HepG2 (cell line): ENCODE measurements around the gene SLC19A1. TPM values are rescaled to one million over a fixed set of nuclear protein-coding genes. Genes with fewer than 3 reads are reported as not detected.

Experiments
- HNRNPH1 ChIP-seq: fragments of 200-400 bp; formaldehyde crosslinking; optimal IDR thresholded peaks from 2 replicates; pipeline ENCODE3; 2017; ENCODE audit warnings: mild to moderate bottlenecking, low read depth, low read length
- NFATC3 ChIP-seq: sonication (generic); formaldehyde crosslinking; IDR thresholded peaks from 2 replicates; pipeline ENCODE4 v1.5.1; 2020; ENCODE audit warnings: mild to moderate bottlenecking, missing genetic modification reagents
- NFE2 ChIP-seq: sonication (generic); formaldehyde crosslinking; IDR thresholded peaks from 2 replicates; pipeline ENCODE4 v1.4.0; 2020; ENCODE audit warnings: missing genetic modification reagents
- NFE2L1 ChIP-seq: sonication (generic); formaldehyde crosslinking; IDR thresholded peaks from 2 replicates; pipeline ENCODE4 v1.4.0; 2020; ENCODE audit warnings: missing genetic modification reagents, mild to moderate bottlenecking, borderline replicate concordance
- ZFP41 ChIP-seq: sonication (generic); formaldehyde crosslinking; IDR thresholded peaks from 2 replicates; pipeline ENCODE4 v1.4.0; 2020; ENCODE audit warnings: mild to moderate bottlenecking, missing genetic modification reagents, borderline replicate concordance
- ZNF441 ChIP-seq: sonication (generic); formaldehyde crosslinking; IDR thresholded peaks from 2 replicates; pipeline ENCODE4 v1.7.0; 2021; ENCODE audit warnings: missing genetic modification reagents, borderline replicate concordance
- ZNF543 ChIP-seq: sonication (generic); formaldehyde crosslinking; IDR thresholded peaks from 2 replicates; pipeline ENCODE4 v1.4.0; 2020; ENCODE audit warnings: mild to moderate bottlenecking, missing genetic modification reagents
- ZNF644 ChIP-seq: IDR thresholded peaks from 2 replicates; pipeline ENCODE4 v1.6.1; 2016; ENCODE audit warnings: low read depth
- polyA plus RNA-seq, 8 experiments: library from polyadenylated mRNA; depleted of rRNA in 3 of 8; stranded (reverse) in 7 of 8; unstranded in 1 of 8; fragments of >200 nt; fragmentation: Illumina TruSeq in 4 of 8; extraction: Trizol in 4 of 8; gene quantifications; 2 replicates each; pipeline versions ENCODE4 v1.2.1 to v1.2.3, GENCODE V29; 2011 to 2016; ENCODE audit warnings: low read depth in 4 of 8, missing spikeins in 1 of 8, mixed read lengths in 1 of 8; ENCODE audit not compliant: insufficient read depth in 1 of 8
- total RNA-seq, 5 experiments: library from RNA; depleted of rRNA; stranded (reverse); fragments of >200 nt; fragmentation: Illumina TruSeq; extraction: Trizol; gene quantifications; 2 replicates each; pipeline ENCODE4 v1.2.3, GENCODE V29; 2016; ENCODE audit warnings: low read depth in 1 of 5
- TF ChIP-seq, protein P1 (sequence below): sonication (generic); formaldehyde crosslinking; IDR thresholded peaks from 2 replicates; pipeline ENCODE4 v1.4.0; 2020; ENCODE audit warnings: mild to moderate bottlenecking, missing genetic modification reagents
- TF ChIP-seq, protein P2 (sequence below): sonication (generic); formaldehyde crosslinking; IDR thresholded peaks from 2 replicates; pipeline ENCODE4 v1.5.0; 2020; ENCODE audit warnings: mild to moderate bottlenecking, missing genetic modification reagents
- TF ChIP-seq, protein P3 (sequence below): sonication (generic); formaldehyde crosslinking; IDR thresholded peaks from 2 replicates; pipeline ENCODE4 v1.4.0; 2020; ENCODE audit warnings: missing genetic modification reagents, borderline replicate concordance
- TF ChIP-seq, protein P4 (sequence below): sonication (generic); formaldehyde crosslinking; IDR thresholded peaks from 2 replicates; pipeline ENCODE4 v1.4.0; 2020; ENCODE audit warnings: mild to moderate bottlenecking, missing genetic modification reagents

Gene SLC19A1
- total and polyA plus RNA-seq, 2 of the 13 experiments (the other 11 are each of a cell fraction or from before 2014, with no cell fraction given), result 21.8 to 23.0 TPM

DNA sequence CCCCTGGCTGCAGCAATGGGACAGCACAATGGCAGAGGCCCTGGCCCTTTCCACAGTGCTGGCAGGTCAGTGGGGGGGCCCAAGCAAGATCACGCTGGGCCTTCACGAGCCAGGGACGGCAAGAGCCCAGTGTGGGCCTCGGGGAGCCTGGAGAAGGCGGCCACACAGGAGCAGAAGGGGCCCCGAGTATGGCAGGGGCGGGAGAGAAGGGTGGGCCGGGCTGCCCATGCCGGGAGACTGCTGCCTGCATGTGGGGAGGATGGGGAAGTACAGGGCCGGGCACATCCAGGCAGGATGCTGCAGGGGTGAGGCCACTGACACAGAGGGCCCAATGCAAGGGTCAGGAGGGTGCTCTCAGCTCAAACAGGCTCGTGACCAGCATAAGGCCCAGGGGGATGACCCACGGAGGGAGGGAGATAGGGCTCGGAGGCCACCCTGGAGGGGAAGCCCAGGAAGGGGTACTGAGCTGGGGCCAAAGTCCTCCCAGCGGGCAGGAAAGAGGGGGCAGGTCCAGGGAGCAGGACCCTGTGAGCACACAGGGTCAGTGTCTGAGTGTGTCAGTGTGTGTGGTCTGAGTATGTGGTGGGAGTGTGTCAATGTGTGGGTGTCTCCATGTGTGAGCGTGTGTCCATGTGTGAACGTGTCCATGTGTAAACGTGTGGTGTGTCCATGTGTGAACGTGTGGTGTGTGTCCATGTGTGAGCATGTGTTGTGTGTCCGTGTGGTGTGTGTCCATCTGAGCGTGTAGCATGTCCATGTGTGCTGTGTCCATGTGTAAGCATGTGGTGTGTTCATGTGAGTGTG is 13.1 kb downstream of the SLC19A1 start (continued):
- TF ChIP-seq, protein P1, sequence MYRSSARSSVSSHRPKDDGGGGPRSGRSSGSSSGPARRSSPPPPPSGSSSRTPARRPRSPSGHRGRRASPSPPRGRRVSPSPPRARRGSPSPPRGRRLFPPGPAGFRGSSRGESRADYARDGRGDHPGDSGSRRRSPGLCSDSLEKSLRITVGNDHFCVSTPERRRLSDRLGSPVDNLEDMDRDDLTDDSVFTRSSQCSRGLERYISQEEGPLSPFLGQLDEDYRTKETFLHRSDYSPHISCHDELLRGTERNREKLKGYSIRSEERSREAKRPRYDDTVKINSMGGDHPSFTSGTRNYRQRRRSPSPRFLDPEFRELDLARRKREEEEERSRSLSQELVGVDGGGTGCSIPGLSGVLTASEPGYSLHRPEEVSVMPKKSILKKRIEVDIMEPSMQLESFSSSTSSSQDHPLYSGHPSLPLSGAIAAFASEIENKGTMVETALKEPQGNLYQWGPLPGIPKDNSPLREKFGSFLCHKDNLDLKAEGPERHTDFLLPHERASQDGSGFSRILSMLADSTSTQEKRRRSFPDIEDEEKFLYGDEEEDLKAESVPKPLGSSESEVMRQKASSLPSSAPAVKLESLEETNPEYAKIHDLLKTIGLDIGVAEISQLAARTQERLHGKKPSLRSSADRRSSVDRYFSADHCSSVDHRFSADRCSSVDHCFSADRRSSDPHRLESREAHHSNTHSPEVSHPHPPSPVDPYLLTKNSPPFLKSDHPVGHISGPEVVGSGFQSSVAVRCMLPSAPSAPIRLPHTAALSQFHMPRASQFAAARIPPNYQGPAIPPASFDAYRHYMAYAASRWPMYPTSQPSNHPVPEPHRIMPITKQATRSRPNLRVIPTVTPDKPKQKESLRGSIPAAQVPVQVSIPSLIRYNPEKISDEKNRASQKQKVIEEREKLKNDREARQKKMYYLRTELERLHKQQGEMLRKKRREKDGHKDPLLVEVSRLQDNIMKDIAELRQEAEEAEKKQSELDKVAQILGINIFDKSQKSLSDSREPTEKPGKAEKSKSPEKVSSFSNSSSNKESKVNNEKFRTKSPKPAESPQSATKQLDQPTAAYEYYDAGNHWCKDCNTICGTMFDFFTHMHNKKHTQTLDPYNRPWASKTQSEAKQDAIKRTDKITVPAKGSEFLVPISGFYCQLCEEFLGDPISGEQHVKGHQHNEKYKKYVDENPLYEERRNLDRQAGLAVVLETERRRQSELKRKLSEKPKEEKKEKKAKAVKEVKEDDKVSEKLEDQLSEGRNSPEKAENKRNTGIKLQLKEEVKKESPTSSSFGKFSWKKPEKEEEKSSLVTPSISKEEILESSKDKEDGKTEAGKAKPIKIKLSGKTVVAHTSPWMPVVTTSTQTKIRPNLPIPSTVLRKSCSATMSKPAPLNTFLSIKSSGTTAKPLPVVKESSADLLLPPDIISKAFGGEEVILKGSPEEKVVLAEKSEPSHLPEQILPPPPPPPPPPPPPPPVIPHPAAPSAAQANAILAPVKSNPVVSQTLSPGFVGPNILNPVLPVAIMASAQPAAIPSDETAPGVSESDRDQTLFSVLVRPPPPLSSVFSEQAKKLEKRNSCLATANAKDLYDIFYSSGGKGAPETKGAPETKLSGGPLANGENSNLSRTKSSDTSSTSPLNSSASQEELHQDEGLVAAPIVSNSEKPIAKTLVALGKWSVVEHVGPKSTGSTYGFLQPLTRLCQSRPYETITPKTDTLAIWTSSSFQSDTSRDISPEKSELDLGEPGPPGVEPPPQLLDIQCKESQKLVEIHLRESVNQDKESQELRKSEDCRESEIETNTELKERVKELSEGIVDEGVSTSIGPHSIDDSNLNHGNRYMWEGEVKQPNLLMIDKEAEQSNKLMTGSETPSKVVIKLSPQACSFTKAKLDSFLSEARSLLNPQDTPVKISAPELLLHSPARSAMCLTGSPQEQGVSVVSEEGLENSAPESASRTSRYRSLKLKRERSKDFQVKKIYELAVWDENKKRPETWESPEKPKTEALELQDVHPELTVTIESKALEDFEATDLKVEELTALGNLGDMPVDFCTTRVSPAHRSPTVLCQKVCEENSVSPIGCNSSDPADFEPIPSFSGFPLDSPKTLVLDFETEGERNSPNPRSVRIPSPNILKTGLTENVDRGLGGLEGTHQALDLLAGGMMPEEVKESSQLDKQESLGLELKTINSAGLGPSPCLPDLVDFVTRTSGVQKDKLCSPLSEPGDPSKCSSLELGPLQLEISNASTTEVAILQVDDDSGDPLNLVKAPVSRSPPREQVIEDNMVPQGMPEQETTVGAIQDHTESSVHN (CRISPR knock-in tag), result no peak
- TF ChIP-seq, protein P2, sequence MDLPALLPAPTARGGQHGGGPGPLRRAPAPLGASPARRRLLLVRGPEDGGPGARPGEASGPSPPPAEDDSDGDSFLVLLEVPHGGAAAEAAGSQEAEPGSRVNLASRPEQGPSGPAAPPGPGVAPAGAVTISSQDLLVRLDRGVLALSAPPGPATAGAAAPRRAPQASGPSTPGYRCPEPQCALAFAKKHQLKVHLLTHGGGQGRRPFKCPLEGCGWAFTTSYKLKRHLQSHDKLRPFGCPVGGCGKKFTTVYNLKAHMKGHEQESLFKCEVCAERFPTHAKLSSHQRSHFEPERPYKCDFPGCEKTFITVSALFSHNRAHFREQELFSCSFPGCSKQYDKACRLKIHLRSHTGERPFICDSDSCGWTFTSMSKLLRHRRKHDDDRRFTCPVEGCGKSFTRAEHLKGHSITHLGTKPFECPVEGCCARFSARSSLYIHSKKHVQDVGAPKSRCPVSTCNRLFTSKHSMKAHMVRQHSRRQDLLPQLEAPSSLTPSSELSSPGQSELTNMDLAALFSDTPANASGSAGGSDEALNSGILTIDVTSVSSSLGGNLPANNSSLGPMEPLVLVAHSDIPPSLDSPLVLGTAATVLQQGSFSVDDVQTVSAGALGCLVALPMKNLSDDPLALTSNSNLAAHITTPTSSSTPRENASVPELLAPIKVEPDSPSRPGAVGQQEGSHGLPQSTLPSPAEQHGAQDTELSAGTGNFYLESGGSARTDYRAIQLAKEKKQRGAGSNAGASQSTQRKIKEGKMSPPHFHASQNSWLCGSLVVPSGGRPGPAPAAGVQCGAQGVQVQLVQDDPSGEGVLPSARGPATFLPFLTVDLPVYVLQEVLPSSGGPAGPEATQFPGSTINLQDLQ (CRISPR knock-in tag), result no peak
- TF ChIP-seq ZNF543 (CRISPR knock-in tag) (no peak), ZFP41 (no peak), HNRNPH1 (no peak), NFATC3 (CRISPR knock-in tag) (no peak), NFE2 (CRISPR knock-in tag) (no peak), ZNF644 (CRISPR knock-in tag) (no peak), ZNF441 (no peak; the same call in 1 of the 2 replicates), NFE2L1 (no peak)
- TF ChIP-seq, protein P3, sequence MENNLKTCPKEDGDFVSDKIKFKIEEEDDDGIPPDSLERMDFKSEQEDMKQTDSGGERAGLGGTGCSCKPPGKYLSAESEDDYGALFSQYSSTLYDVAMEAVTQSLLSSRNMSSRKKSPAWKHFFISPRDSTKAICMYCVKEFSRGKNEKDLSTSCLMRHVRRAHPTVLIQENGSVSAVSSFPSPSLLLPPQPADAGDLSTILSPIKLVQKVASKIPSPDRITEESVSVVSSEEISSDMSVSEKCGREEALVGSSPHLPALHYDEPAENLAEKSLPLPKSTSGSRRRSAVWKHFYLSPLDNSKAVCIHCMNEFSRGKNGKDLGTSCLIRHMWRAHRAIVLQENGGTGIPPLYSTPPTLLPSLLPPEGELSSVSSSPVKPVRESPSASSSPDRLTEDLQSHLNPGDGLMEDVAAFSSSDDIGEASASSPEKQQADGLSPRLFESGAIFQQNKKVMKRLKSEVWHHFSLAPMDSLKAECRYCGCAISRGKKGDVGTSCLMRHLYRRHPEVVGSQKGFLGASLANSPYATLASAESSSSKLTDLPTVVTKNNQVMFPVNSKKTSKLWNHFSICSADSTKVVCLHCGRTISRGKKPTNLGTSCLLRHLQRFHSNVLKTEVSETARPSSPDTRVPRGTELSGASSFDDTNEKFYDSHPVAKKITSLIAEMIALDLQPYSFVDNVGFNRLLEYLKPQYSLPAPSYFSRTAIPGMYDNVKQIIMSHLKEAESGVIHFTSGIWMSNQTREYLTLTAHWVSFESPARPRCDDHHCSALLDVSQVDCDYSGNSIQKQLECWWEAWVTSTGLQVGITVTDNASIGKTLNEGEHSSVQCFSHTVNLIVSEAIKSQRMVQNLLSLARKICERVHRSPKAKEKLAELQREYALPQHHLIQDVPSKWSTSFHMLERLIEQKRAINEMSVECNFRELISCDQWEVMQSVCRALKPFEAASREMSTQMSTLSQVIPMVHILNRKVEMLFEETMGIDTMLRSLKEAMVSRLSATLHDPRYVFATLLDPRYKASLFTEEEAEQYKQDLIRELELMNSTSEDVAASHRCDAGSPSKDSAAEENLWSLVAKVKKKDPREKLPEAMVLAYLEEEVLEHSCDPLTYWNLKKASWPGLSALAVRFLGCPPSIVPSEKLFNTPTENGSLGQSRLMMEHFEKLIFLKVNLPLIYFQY (CRISPR knock-in tag), result no peak
- TF ChIP-seq, protein P4, sequence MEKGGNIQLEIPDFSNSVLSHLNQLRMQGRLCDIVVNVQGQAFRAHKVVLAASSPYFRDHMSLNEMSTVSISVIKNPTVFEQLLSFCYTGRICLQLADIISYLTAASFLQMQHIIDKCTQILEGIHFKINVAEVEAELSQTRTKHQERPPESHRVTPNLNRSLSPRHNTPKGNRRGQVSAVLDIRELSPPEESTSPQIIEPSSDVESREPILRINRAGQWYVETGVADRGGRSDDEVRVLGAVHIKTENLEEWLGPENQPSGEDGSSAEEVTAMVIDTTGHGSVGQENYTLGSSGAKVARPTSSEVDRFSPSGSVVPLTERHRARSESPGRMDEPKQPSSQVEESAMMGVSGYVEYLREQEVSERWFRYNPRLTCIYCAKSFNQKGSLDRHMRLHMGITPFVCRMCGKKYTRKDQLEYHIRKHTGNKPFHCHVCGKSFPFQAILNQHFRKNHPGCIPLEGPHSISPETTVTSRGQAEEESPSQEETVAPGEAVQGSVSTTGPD (CRISPR knock-in tag), result no peak
